Keratinocyte (primary cell): ENCODE measurements around the gene EPSTI1.

Experiments used
- CTCF ChIP-seq, 3 experiments: IDR thresholded peaks in 1 of 3; conservative IDR thresholded peaks in 1 of 3; optimal IDR thresholded peaks in 1 of 3; 2 replicates in 2 of 3; 3 replicates in 1 of 3; pipeline versions ENCODE3 to v1.5.1; 2011; ENCODE audit warnings: low read length in 3 of 3, mild to moderate bottlenecking in 3 of 3, moderate library complexity in 2 of 3, control low read depth in 1 of 3, inconsistent platforms in 1 of 3; ENCODE audit not compliant: insufficient read depth in 2 of 3; ENCODE audit errors: extremely low read depth in 1 of 3
- EZH2 ChIP-seq: IDR thresholded peaks from one replicate; pipeline ENCODE4 v1.6.1; 2012; ENCODE audit warnings: inconsistent platforms, mild to moderate bottlenecking, low read length, moderate library complexity

GRCh38 chr13:42893214-42893671 is 98.8 kb downstream of the EPSTI1 start:
- TF ChIP-seq CTCF (optimal IDR thresholded peaks at IDR 0.05 in 1 of 3, IDR thresholded peaks at IDR 0.05 in 1 of 3, conservative IDR thresholded peaks at IDR 0.05 in 1 of 3; ENCODE audit: extremely low read depth in 1 of 3, insufficient read depth in 2 of 3, low read length in 3 of 3) = no peak
- no peak for TF ChIP-seq EZH2
